ENCODE results near the gene C9orf43.

- TF ChIP-seq CTCF (IDR thresholded peaks at IDR 0.05) (no peak), POLR2A (IDR thresholded peaks at IDR 0.05) (no peak)
These were observed 41.6 kb downstream of the C9orf43 start for GRCh38 chr9:113452113-113452605.
